Amygdala (tissue), 56 donors: Measurements from ENCODE around the gene IL17C.

Experiments
- DNase-seq, 56 donors: peaks; one replicate each; lab custom pipeline; 2025; lab: John Stamatoyannopoulos, UW

Gene IL17C

DNA sequence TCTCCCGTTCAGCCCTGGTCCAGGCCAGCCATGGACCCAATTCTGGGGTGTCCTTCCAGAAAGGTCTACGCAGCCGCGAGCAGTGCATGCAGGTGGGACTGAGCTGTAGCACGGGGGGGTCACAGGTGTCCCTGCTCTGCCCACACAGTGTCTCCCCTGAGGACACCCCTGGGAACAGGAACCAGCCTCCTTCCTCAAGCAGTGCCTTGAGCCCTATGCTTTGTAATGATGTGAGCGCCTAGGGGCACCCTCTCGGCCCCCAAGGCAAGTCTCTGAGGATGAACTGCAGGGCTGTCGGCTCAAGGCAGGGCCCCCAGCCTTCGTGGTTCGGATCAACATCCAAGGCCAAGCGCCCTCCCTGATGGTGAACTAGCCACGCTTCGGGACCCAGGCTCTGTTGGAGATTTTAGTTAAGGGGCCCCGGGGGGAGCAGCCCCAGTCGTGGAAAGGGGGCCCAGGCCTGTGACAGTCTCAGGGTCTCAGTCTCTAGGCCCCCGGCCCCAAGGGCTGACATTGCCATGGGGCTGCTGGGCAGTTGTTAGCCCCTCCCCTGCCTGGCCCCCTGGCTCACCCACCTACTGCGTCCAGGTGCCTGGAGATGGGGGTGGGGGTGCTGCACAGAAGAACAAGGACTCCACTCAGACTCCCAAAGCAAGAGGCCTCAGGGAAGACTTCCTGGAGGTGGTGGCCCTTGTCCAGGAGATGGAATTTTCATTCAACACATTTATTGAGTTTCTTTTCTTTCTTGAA, 2.3 kb downstream of the IL17C start:
- no peak for DNase-seq

DNA sequence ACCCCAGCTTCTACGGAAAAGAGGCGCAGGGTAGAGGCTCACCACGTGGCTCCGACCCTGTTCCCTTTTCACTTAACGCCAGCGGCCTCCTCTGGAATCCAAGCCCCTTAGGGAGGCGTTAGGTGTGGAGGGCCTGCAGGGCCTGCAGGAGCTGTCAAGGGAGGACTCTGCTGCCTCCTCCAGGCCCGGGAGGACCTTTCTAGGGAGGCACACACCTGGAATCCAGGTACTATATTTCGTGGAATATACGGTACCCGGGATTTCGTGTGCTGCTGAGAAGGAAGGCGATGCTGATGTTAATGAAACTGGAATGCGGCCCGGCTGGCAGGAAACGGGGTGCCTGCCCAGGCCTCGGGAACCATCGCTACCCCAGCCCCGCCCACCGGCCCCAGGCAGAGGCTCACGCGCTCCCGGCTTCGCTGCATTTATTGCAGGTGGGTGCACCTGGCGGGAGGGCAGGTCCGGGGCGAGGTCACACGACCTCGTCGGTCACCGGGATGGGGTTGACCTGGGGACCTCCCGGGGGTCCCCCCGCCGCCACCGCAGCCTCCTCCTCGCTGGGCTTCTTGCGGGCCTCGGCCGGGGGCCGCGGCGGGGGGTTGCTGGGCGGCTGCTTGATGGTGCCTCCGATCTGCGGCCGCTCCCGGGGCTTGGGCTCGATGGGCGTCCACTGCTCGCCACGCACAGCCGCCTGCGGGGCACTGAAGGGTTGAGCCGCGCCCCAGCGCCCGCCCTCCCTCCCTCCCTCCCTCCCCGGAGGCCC, 4.7 kb downstream of the IL17C start:
- DNase-seq = no peak

DNA sequence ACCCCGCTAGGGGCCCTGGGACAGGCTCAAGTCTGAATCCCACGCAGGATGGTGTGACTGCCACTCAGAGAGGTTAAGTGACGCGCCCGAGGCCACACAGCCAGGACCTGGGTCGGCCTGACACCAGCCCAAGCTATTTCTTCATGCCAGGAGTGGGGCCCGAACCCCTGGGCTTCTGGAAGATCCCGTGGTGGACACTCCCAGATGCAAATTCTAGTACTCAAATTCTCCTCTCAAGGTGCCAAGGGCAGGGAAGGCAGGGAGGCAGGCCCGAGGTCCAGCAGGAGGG, 5.2 kb downstream of the IL17C start:
- no peak for DNase-seq

DNA sequence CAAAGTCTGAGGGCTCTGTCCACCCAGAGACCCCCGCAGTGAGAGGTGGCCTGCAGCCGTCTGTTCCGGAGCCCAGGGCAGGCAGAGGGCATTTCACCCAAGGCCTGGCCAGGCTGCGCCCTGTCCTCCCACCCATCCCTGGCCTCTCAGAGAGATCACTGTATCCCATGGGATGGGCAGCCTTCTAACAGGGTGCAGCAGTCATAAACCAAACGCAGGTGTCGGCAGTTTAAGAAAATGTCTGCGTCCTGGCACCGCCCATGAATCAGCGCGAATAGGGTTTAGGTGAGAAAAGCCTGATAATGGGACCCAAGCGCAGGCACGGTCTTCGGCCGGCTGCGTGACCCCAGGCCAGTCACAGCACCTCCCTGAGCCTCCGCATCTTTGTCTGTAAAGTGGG, 7.1 kb downstream of the IL17C start:
- DNase-seq = no peak

DNA sequence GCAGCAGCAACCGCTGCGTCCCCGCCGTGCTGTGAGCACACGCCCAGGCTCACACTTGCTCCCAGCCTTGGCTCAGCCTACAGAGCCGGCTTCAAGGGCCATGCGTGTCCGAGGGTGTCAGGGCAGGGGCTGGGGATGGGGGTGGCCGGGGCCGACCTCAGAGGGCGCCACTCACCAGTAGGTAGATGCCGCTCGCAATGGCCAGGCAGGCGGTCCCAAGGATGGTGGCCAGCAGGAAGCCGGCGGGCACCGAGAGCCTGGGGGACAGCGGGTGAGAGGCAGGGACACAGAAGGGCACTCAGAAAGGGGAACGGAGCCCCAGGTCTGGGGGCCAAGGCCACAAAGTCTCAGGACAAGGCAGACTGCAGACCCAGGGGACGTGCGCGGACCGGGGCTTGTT, 7.6 kb downstream of the IL17C start:
- DNase-seq = no peak

DNA sequence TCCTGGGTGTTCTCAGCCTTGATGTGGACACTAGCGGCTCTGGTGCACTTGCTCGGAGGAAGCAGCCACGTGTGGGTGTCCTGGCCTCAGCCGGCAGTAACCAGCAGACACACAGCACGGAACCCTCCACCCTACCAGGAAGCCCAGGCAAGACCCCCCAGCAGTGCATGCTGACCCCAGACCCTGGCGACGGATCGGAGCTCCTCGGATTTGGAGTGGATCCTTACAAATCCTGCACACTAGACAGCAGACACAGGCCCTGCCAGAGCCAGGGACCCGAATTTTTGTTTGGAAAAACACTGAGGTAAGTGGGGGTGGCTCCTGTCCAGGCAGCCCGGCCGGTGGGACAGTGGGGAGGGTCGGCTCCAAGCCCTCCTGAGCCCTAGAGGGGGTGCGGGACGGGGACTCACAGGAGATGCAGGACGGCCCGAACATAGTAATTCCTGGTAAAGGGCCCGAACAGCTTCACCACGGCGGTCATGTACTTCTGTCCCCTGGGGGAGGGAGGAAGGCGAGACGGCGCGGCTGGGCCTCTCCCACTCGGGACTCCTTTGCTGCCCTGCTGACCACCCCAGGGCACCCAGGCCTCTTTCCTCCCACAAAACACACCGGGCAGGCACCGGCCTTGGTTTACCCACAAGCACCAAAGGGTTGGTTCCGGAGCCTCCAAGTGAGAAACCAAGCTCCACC, 8.1 kb downstream of the IL17C start:
- no peak for DNase-seq

DNA sequence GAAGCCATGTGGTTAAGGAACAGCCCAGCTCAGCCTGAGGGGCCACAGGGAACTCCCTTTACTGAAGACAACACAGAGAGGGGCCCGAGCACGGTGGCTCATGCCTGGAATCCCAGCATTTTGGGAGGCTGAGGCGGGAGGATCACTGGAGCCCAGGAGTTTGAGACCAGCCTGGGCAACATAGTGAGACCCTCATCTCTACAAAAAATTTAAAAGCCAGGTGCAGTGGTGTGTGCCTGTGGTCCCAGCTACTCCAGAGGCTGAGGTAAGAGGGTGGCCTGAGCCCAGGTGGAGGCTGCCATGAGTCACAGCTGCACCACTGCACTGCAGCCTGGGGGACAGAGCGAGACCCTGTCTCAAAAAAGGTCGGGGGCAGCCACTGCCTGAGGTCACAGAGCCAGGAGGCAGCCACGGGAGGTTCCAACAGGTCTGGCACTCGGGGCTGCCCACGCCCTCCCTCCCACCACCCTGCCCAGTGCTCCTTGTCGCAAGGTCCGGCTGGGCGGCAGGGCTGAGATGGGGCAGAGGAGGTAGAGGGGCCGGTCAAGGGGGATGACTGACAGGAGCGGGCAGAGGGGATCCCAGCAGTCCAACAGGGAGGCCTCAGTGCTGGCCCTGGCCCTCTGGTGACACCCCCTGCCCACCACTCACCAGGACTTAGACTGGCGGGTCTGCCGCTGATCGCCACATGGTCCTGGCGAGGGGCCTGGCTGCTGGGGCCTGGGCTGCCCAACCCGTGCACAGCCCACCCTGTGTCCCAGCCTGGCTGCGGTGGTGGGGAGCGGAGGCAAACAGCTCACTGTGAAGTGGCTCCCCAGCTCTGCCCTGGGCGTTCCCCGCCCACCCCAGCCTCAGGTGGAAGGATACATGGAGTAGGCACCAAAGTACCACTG, 9.1 kb downstream of the IL17C start:
- no peak for DNase-seq

DNA sequence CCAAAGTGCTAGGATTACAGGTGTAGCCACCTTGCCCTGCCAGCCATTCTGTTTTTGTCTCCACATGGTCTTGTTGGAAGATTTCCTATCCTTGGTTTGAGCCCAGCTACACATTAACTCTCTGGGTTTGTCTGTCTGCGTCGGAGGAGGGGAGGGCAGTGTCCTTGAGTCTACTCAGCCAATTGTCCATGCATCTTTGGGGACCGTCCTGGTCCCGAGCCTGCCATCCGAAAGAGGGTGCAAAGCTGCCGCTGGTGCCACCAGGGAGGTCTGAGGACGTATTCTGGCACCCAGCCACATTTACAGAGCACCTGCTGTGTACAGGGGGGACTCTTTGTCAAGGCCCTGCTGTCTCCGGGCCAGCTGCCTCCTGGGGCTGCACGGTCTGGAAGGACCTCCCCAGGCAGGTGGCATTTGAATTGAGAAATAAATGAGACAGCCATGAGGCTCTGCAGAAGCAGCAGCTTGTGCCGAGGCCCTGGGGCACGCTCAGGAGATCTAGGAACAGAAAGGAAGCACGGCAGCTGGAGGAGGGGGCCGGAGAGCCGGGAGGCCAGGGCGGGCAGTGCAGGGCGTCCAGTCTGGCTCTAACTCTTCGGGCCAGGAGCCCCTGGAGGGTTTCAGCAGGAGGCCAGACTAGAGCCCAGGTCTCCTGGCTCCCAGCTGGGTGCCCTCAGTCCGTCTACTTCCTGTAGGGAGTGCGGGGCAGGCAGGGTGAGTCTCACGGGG, 11.0 kb downstream of the IL17C start:
- DNase-seq = no peak

DNA sequence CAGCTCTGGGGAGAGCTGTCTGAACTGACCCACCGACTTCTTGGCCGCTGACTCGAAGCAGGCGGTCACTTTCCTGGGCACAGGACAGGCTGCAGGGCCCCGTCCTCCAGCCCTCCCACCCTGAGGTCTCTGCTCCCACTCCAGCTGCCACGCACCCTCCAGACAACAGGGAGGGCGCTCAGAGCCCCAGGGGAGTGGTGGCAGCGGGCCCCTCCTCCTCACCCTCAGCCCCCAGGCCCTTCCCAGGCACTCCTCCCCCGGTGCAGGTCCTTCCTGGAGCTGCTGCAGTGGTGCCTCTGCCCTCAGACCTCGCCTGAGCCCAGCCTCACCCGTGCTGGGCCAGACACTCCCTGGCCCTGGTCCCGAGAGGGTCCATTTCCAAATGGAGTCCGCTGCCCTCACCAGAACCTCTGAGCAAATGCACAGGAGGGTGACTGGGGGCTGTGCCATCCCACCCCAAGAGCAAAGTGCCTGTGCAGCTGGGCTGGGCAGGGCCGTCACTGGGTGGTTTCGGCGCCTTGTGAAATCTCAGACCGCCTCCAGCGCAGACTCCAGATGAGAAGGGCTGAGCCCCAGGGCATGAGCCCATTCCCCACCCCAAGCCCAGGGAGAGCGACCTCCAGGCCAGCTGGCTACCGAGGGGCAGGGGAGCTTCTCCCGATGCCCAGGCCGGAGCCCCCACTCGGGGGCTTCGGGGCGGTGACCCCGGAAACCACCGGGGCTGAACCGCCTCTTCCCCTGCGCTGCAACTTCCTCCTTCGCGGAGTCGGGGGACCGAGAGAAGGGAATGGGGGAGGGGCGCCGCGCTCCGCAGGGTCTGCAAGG, 11.8 kb downstream of the IL17C start:
- peak in 3 of 56 donors; percentile 15 to 38 (median 19) for DNase-seq

DNA sequence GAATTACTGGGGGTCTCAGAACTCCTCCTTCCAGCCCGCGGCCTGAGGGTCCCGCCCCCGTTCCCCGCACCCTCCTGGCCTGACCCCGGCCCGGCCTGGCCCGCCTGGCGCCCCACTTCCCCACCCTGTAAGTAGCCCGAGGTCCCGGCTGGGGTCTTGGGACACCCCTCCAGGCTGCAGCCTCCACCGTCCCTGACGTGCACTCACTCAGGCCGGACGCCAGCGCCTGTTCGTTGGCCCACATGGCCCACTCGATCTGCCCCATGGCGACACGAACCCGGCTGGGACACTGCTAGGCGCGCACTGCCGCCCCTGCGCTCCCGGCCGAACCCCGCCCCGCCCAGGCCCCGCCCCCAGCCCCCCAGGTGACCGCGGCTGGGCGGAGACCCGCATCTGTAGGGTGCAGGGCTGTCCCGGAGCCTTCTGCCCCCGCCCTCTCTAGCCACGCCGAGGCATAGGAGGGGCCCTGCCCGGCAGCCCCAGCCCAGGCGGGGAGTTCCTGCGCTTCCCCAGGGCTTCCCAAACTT, 12.4 kb downstream of the IL17C start, which contains the start of gene CYBA:
CYBA (minus strand) TSS at position 305 of the 527 bp plus-strand sequence; CDS start at position 265, 40 bp downstream.
- DNase-seq = peak in 30 of 56 donors; percentile 7 to 55 (median 22)

DNA sequence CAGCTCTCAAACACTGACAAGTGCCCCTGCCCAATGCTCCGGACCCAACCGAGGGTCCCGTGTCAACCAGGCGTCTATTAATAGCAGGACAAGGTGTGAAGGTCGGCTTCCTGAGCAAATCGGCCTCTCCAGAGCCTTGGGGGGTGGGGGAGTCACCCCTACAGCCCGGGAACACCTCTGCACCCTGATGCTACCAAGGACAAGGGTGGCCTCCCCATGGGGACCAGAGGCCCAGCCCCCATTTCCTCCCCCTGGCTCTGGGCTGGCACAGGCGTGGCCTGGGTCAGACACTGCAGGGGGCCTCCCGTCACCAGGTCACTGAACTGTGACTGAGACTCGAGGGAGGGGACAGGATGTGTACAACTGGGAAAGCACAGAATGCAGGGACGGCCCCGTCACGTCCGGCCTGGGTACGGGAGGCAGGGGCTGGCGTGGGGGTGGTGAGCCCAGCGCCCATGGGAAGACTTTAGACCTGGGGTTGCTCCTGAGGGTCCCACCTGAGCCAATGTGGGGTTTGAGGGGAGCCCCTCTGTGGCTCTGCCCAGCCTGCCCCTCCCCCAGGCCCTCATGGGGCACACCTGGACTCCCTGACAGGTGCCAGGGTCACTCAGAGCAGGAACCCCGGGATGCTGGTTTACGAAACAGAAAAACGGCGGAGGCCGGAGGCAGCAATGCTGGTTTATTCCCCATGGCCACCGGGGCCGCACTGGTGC, 13.1 kb downstream of the IL17C start:
- no peak for DNase-seq

DNA sequence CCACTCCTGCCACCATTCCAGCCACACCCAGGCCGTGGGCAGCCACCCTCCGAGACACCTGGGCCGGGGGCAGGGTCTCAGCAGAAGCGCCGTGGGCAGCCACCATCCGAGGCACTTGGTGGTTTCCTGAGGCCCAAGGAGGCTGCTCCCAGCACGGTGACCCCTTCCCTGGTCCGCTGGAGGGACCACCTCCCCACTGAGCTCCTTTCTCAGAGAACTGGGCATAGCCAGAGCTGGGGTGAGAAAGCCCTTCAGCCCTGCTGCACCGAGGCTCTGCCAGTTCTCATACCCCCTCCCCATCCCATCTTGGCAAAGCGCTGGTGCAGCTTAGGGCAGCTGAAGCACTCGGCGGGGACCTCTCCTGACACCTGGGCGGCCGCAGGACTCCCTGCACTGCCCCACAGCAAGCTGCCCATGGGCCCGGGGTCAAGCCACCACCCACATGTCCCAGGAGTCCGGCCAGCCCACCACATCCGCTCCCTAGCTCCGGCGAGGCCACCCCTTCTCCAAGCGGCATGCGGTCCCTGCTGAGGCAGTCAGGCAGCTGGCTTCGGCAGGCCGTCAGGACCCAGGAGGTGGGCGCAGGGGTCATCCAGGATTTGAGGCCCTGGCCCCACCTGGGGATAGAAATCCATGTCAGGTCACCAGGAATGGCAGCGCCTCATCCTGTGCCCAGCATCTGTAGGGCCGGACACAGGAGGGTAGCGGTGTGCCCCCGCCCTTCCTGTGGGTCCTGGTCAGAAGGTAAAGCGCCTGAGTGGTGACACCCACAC, 13.8 kb downstream of the IL17C start:
- DNase-seq = no peak

DNA sequence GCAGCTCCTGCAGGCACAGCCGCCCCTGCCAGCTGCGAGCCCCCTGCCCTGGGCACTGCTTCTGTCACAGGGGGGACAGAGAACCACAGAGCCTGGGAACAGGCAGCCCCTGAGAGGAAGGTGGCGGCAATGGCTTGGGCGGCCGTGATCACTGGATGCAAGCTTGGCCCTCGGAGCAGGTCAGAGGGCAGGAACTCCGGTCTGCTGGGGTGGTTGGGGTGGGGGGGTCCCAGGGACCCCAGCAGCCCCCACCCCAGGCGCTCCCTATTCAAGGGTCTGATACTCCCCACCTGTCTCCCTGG, 14.3 kb downstream of the IL17C start:
- no peak for DNase-seq

DNA sequence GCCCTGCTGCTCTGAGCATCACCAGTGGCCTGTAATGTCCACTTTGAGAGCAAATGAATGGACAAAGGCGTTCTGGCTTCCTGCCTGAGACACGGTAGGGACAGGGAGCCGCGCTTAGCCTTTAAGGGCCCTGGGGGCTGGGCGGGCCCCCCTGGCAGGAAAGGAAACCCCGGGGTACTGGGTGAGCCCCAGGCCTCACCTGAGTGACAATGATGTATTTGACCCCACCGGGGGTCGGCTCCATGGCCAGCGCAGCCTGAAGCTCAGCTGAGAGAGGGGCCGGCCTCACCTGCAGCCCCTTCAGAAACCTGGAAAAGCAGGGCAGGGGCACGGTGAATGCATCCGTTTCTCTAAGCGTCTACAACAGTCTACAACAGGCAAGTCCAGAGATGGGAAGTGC, 14.7 kb downstream of the IL17C start:
- no peak for DNase-seq

DNA sequence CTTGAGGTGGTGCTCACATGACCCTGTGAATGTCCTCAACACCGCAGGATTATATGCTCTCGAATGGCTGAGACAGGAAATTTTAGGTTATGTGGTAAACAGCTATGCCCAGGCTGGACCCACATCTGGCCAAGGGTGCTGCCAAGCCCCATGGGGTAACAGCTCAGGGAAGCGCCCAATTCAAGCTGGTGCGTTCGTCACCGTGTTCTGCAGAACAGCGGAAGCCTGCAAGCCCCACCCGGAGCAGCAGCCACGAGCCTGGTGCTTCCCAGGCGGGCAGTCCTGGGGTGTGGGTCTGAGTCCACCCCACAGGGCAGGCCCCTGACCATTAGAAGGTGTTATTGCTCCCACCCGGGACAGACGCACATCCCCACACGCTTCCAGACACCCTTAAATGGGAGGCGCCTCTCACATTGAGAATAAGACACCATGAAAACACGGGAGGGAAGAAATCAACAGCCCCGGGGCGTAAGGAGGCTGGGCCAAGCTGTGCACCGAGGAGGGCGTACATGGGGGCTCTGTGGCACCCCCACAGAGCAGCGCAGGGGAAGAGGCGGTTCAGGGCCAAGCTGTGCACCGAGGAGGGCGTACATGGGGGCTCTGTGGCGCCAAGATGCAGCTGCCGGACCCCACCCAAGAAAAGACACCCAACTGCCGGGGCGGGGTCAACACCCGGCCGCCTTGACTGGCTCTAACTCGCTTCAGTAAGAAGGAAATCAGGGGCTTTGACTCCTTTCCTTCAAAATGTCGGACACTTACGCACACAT, 15.4 kb downstream of the IL17C start:
- no peak for DNase-seq

DNA sequence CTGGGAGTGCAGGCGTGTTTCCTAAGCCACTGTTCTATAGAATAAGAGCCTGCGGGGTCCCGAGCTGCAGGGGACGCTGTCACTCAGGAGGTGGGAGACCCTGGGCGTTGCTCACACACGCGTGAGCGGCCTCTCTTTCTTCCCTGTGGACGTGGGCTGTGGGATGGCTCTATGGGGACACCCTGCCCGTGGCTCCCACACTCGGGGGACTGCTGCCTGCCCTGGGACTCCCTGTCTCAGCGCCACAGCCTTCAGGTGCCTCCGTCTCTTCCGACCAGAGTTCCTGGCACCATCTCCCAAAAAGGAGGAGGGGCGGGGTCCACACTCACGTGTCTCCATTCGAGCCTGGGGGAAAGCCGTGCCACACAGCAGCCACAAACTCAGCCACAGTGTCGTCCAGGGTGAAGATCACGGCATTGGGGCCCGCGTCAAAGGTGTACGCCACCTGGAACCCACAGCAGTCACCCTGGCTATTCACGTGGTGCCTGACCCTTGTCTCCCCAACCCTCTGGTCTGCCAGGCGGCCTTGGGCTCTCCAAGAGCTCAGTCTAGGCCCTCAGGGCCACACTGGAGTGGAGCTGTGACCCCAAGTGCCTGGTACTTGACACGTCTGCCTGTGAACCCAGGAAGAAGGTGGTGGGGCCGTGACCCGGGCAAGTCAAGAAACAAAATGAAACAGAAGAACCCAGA, 16.1 kb downstream of the IL17C start:
- no peak for DNase-seq
